ENCODE measurements around the gene ENKUR. TPM values are rescaled to one million over a fixed set of nuclear protein-coding genes. Genes with fewer than 3 reads are reported as not detected.
"Not testable (repeated sequence)": the region's sequence is repeated elsewhere in the genome, so short reads cannot be mapped to it uniquely, and the experiment has no call there.

ENKUR gene
- total and polyA plus RNA-seq, 8 donors: 0.35 to 4.9 (median 1.0) TPM; not detected in 4

DNA sequence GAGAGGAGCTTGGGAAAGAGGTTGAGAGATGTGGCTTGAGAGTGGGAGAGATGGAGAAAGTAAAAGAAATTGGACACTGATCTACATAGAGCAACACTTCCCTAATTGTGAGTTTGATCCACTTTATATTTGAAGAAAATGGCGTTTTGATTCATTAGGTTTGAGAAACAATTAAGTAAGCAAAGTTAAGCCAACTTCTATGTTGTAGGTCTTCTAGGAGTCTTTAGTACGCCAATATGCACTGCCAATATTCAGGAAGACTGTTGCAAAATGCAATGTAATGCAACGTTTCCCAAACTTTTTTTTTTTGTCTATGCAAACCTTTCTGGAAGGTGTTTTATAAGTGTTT is 56.6 kb downstream of the ENKUR start:
- peaks cover 11 to 30% (median 20%) of the 10 kb centered on the region in 4 donors for H3K4me1 ChIP-seq
- TF ChIP-seq POLR2AphosphoS5 (IDR thresholded peaks at IDR 0.05) (no peak), POLR2A (IDR thresholded peaks at IDR 0.05) (no peak), EP300 (IDR thresholded peaks at IDR 0.05) (no peak)
- TF ChIP-seq, protein P1, sequence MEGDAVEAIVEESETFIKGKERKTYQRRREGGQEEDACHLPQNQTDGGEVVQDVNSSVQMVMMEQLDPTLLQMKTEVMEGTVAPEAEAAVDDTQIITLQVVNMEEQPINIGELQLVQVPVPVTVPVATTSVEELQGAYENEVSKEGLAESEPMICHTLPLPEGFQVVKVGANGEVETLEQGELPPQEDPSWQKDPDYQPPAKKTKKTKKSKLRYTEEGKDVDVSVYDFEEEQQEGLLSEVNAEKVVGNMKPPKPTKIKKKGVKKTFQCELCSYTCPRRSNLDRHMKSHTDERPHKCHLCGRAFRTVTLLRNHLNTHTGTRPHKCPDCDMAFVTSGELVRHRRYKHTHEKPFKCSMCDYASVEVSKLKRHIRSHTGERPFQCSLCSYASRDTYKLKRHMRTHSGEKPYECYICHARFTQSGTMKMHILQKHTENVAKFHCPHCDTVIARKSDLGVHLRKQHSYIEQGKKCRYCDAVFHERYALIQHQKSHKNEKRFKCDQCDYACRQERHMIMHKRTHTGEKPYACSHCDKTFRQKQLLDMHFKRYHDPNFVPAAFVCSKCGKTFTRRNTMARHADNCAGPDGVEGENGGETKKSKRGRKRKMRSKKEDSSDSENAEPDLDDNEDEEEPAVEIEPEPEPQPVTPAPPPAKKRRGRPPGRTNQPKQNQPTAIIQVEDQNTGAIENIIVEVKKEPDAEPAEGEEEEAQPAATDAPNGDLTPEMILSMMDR (IDR thresholded peaks at IDR 0.05): no peak
- H3K36me3 ChIP-seq: no peaks in the 10 kb centered on the region
- H3K9me3 ChIP-seq: no peaks in the 10 kb centered on the region
- intact Hi-C loops (cut with DNase I; ENCODE audit: low total_unique reads): no loop called here
- no peaks in the 10 kb centered on the region for H3K27me3 ChIP-seq
- peak overlapping the region in 3 of 5 donors; percentile 61 to 83 (median 67) for H3K27ac ChIP-seq
- H3K4me3 ChIP-seq: no peak overlapping the region
- 58 to 81% (median 65%) methylated on average over 3 of the region's 3 CpGs for WGBS, 5 donors
- DNase-seq: no peak

DNA sequence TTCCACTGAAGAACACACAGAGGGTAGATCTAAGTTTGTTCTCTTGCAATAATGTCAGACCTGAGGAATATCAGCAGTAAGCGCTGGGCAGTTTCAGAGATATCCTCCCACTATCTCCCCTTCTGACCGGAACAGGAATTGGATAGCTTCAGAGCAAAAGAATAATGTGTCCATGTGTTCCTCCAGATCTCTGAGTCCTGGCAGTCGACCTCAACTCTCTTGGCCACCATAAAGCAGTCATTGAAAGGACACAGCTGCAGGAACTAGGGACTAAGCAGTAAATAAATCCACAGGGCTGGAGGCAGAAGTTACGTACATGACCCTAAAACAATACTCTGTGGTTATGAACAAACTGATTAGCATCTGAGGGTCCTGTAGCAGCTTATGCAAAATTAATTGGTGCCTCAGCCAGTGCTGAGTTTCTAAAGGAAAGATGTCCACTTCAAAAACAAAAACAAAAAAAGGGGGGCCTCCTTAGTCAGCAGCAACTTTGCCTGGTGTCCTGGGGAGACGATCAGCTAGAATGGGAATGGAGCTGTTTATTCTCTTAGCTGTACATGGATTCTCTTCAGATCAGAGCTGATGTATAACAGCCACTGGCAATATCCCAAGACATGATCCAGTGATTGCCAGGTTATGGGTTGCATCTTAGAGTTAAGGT is 57.1 kb downstream of the ENKUR start:
- WGBS, 5 donors: 56 to 64% (median 57%) methylated on average over 5 of the region's 5 CpGs
- no peaks in the 10 kb centered on the region for H3K36me3 ChIP-seq
- peak overlapping the region in 4 of 5 donors; percentile 47 to 83 (median 64) for H3K27ac ChIP-seq
- intact Hi-C loops (cut with DNase I; ENCODE audit: low total_unique reads): no loop called here
- no peak overlapping the region for H3K4me3 ChIP-seq
- no peaks in the 10 kb centered on the region for H3K27me3 ChIP-seq
- DNase-seq: peak in 1 of 2 donors; percentile 85
- H3K9me3 ChIP-seq: no peaks in the 10 kb centered on the region
- peaks cover 11 to 28% (median 21%) of the 10 kb centered on the region in 4 donors for H3K4me1 ChIP-seq
- TF ChIP-seq POLR2A (IDR thresholded peaks at IDR 0.05) (no peak), EP300 (IDR thresholded peaks at IDR 0.05) (no peak), POLR2AphosphoS5 (IDR thresholded peaks at IDR 0.05) (no peak)
- TF ChIP-seq, protein P1 (IDR thresholded peaks at IDR 0.05): no peak

DNA sequence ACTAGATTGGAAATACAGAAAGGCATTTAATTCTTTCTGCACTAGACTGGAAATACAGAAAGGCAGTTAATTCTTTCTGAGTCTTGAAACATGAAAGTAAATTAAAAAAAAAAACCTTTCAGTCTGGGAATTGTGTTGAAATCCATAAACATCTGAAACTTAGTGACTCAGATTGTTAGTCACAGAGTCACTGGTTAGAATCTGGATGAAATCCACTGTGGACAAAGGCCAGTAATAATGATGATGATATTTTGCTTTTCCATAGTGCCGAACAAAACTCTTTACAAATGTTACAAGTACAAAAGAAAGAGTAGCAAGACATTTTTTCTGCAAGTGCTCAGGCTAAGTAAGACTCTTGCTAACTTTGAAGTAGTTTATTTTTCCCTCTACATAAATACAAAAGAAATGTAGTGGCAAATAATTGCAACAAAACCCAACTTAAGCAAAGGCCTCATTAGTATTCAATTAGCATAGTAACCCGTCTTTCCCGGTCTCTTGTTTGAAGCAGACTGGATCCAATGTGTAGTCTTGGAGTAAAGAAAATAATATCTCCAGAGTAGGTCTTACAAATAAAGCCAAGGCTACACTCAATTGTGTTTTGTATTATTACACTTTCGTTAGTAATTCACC is 57.8 kb downstream of the ENKUR start:
- peaks cover 7 to 31% (median 25%) of the 10 kb centered on the region in 4 donors for H3K4me1 ChIP-seq
- DNase-seq: peak in 1 of 2 donors; percentile 72
- intact Hi-C loops (cut with DNase I; ENCODE audit: low total_unique reads): no loop called here

DNA sequence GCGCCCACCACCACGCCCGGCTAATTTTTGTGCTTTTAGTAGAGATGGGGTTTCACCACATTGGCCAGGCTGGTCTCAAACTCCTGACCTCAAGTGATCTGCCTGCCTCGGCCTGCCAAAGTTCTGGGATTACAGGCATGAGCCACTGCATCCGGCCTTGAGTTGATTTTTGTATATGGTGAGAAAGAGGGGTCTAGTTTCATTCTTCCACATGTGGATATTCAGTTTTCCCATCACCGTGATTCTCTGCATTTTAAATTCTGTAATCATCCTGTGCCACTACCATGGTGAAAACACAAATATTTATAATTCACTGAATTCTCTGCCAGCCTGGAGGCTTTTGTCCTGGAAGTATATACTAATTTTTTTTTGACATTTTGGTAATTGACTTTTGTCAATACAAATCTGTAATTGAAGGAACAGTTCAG is 58.3 kb downstream of the ENKUR start:
- H3K4me1 ChIP-seq: peaks cover 2 to 36% (median 28%) of the 10 kb centered on the region in 4 donors
- 73 to 86% (median 83%) methylated on average over 6 of the region's 6 CpGs for WGBS, 5 donors
- H3K36me3 ChIP-seq; intact Hi-C loops (cut with DNase I; ENCODE audit: low total_unique reads); DNase-seq; H3K27me3 ChIP-seq; H3K9me3 ChIP-seq; H3K4me3 ChIP-seq: not testable (repeated sequence)
- peak overlapping the region; percentile 12 to 83 (median 55) for H3K27ac ChIP-seq

More for the DNA sequence above, 57.8 kb downstream of the ENKUR start:
- 57 to 77% (median 72%) methylated on average over 4 of the region's 4 CpGs for WGBS, 5 donors
- peak overlapping the region in 4 of 5 donors; percentile 47 to 83 (median 64) for H3K27ac ChIP-seq
- no peaks in the 10 kb centered on the region for H3K9me3 ChIP-seq
- no peaks in the 10 kb centered on the region for H3K27me3 ChIP-seq
- H3K4me3 ChIP-seq: no peak overlapping the region
- no peaks in the 10 kb centered on the region for H3K36me3 ChIP-seq
- TF ChIP-seq POLR2AphosphoS5 (IDR thresholded peaks at IDR 0.05): peak in 2 of 3 donors; percentile 15 to 56
- TF ChIP-seq, protein P1 (IDR thresholded peaks at IDR 0.05): no peak

DNA sequence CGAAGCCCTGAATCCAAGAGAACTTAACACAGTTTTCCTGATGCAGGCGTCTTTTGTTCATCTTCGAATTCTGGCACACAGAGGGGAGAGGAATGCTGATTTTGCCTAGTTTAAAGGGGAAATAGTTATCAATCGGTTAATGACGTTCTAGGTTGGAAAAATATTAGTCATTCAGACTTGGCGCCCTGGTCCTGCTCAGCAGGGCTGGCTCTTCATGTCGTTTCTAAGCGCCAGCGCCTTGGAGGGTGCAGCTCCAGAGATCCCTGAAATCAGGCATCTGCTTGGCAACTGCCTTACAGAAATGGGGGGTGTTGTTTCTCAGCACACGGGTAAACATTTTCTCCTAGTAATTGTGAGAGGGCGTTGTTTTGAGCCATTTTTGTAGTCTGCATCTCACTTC is 62.3 kb downstream of the ENKUR start:
- no peaks in the 10 kb centered on the region for H3K27me3 ChIP-seq
- H3K9me3 ChIP-seq: no peaks in the 10 kb centered on the region
- no peaks in the 10 kb centered on the region for H3K36me3 ChIP-seq
- WGBS, 5 donors: 62 to 72% (median 67%) methylated on average over 11 of the region's 11 CpGs
- H3K4me1 ChIP-seq: peaks cover 9 to 44% (median 33%) of the 10 kb centered on the region in 4 donors
- H3K4me3 ChIP-seq: peak overlapping the region in 1 of 4 donors; percentile 79
- intact Hi-C loops (cut with DNase I; ENCODE audit: low total_unique reads): no loop called here
- no peak for DNase-seq
- peak overlapping the region; percentile 35 to 92 (median 89) for H3K27ac ChIP-seq
- no peak for TF ChIP-seq POLR2A (IDR thresholded peaks at IDR 0.05)
- TF ChIP-seq, protein P1 (IDR thresholded peaks at IDR 0.05): no peak
- no peak for TF ChIP-seq EP300 (IDR thresholded peaks at IDR 0.05)
- TF ChIP-seq POLR2AphosphoS5 (IDR thresholded peaks at IDR 0.05): no peak

Data from stomach (tissue), 9 donors.